ENCODE data around the gene CACNA1F.
A peak's percentile ranks its signal among the peaks of the same experiment; 100 is the strongest.

Gene CACNA1F

DNA sequence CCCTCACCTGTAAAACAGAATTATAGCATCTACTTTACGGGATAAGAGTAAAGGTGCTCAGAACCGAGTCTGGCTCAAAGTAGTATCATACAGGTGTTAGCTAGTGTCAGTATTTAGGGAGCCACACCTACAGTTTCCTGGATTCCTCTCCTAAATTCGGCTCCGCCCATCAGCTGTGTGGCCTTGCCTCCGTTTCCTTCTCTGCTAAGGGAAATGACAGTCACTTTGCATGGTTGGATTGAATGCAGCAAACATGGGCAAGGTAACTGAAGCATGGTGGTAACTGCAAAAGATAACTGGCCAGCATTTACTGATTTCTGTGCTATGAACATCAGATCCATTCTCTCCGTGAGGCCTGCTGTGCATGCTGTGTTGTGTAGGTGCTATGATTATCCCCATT lies 39.3 kb upstream of the CACNA1F start:
- H3K4me3 ChIP-seq (ENCODE audit: low read length) = no peak overlapping the region
- TF ChIP-seq CTCF (conservative IDR thresholded peaks at IDR 0.05; ENCODE audit: low read length) = no peak
- DNase-seq (ENCODE audit: low read depth) = no peak

DNA sequence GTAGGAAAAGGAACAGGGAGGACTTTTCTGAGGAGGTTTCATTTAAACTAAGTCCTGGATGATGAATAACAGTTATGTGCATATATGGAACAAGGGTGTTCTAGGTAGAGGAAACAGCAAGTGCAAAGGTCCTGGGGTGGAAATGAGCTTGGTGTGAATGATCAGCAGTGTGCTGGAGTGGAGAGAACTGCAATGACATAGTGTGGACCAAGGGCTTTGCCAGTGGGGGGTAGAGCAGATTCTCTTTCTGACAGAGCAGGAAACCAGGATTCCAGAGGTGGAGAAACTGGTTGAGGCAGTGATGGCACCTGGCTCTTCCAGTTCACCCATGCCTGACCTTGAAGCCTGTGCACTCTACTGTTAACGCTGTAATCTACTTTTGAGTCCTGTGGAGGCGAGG lies 38.2 kb upstream of the CACNA1F start:
- no peak for DNase-seq (ENCODE audit: low read depth)
- H3K4me3 ChIP-seq (ENCODE audit: low read length) = no peak overlapping the region
- no peak for TF ChIP-seq CTCF (conservative IDR thresholded peaks at IDR 0.05; ENCODE audit: low read length)

- DNase-seq (ENCODE audit: low read depth) = no peak
- no peak for TF ChIP-seq CTCF (conservative IDR thresholded peaks at IDR 0.05; ENCODE audit: low read length)
- peak overlapping the region; percentile 68 for H3K4me3 ChIP-seq (ENCODE audit: low read length)
Observed at GRCh38 chrX:49270249-49270921, 37.2 kb upstream of the CACNA1F start.

DNA sequence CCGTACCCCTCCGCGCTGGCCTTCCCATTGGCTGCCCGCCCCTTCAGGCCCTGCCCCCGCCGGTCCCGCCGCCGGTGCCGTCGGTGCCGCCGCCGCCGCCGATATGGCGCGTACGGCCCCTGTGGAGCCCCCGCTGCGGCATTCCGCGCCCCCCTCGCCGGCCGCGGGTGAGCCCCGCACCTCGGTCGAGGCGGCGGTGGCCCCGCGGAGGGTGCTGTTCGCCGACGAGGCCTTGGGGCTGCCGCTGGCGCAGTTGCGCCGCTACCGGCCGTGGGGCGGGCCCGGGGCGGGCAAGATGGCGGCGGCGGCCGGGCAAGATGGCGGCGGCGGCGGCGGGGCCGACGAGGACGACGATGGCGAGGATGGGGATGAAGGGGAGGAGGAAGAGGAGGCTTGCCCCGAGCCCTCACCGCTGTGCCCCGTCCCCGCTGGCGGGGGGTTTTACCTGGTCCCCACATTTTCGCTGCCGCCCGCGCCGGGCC lies 36.7 kb upstream of the CACNA1F start, which contains the start of gene PPP1R3F:
Gene PPP1R3F (plus strand): TSS at position 27 of the 482 bp plus-strand sequence. CDS start 77 bp downstream, at position 104.
- no peak for TF ChIP-seq CTCF (conservative IDR thresholded peaks at IDR 0.05; ENCODE audit: low read length)
- H3K4me3 ChIP-seq (ENCODE audit: low read length) = peak within 1 kb of the TSS; percentile 75
- no peak for DNase-seq (ENCODE audit: low read depth)

DNA sequence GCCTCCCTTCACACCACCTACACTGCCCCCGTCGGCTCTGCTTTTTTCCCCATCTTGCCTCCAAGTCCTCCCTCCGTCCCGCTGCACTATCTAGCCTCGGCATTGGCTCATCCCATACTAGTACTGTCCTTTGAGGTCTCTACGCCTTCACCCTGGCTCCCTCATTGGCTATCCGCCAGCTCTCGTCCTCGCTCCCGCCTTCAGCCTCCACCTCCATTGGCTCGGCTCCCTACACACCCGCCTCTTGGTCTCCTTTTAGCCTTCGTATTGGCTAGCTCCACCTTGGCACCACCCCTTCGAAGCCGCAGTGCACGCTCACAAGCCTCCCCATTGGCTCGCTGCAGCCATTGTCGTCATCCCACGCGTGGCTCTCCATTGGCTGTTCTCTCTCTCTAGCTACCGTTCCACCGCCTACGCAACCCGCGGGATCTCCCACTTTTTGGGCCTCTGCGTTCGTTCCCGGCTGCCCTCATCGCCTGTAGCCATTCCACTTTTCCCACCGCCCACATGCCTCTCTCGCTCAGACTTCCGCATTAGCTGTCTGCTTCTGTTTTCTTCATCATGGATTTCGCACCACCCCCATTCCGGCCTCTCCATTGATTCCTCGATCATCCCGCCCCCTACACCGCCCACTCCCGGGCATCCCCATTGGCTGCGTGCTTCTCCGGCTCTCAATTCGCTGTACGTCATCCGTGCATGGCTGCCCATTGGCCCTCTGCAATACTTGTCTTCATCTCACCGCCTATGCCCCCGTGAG lies 36.0 kb upstream of the CACNA1F start:
- no peak for TF ChIP-seq CTCF (conservative IDR thresholded peaks at IDR 0.05; ENCODE audit: low read length)
- peak; percentile 97 for DNase-seq (ENCODE audit: low read depth)
- H3K4me3 ChIP-seq (ENCODE audit: low read length) = peak overlapping the region; percentile 75

DNA sequence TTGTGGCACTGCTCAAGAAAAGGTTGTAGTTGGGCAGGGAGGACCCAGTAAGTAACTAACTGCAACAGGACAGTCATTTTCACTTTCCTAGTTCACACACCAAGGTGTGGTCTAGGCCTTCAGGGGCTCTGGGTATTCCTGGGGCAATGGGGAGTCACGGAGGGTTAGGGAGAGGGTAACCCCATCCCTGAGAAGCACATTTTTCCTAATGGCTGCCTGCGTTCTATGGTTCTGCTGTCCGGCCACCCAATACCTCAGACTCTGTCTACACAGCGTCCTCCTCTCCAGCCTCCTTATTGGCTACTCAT lies 35.5 kb upstream of the CACNA1F start:
- no peak for TF ChIP-seq CTCF (conservative IDR thresholded peaks at IDR 0.05; ENCODE audit: low read length)
- DNase-seq (ENCODE audit: low read depth) = no peak
- peak overlapping the region; percentile 62 for H3K4me3 ChIP-seq (ENCODE audit: low read length)
